Activated T-cell treated with anti-CD3 and anti-CD28 coated beads for 48 hours (primary cell): Measurements from ENCODE around the gene RAB15.

Experiments
- DNase-seq: peaks from one replicate; pipeline ENCODE4 v3.0.0-alpha.2; 2020; ENCODE audit warnings: low read depth

The RAB15 gene

GRCh38 chr14:64955297-64955696 is 16.8 kb downstream of the RAB15 start:
- DNase-seq, result no peak

DNA sequence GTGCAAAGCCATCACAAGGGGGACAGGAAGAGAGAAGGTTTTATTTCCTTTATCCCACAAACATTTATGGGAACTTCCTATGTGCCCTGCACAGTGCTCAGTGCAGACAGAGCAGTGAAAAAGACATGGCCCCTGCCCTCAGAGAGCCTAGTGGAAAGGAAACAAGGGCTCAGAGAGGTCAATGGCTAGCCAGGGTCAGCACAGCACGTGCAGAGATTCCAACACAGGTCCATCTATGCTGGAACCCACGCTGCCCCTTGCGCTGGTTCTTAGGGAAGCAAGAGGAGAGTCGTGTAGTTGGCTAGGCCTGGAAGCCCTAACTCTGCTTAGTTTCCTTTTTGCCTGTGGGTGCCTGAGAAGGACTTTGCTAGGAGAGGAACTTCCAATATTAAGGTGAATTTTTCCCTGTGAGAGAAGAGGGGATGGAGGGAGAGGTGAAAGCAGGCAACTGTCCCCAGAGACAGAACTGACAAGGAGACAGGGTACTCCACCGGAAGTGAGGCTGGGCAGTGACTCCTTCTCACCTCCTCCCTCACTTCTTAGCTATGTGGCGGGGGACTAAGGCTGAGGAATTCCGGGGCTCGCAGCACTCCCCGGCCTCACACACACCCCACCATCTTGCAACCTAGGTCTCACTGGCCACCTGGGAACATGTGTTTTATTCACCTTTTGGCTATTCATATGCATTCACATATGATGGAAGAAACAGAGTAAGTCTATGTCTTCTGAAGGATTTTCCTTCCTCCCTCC is 17.5 kb downstream of the RAB15 start:
- no peak for DNase-seq

DNA sequence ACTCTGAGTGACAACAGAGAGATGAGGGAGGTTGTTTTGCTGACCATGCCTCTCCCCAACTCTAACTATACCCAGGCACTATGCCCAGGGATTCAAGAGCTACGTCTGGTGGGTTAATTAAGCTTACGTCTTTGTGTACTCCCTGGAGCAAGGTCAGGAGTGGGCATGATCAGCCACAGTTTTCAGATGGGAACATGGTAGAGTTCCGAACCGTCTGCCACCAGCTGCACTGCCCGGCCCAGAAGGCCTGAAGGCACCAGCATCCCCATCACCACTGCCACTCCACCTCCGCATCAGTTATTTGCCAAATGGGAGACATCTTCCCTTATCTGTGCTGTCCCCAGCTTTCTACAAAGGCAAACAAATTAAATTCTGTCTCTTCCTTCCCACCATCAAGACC is 18.5 kb downstream of the RAB15 start:
- DNase-seq, result no peak

DNA sequence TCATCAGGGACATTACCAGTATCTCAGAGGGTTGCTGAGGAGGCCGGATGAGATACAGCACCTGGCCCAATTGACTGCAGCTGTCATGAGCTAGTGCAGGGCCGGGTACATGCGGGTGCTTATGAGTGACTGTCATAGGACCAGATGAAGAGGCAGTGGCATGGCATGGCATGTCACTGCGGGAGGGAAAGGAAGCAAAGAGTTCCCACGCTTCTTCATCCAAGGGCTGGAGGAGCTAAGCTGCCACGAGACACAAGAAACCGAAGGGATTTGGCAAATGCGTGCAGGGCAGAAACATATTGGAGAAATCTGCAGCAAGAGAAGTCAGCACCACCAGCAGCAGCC is 18.9 kb downstream of the RAB15 start:
- DNase-seq, result no peak

DNA sequence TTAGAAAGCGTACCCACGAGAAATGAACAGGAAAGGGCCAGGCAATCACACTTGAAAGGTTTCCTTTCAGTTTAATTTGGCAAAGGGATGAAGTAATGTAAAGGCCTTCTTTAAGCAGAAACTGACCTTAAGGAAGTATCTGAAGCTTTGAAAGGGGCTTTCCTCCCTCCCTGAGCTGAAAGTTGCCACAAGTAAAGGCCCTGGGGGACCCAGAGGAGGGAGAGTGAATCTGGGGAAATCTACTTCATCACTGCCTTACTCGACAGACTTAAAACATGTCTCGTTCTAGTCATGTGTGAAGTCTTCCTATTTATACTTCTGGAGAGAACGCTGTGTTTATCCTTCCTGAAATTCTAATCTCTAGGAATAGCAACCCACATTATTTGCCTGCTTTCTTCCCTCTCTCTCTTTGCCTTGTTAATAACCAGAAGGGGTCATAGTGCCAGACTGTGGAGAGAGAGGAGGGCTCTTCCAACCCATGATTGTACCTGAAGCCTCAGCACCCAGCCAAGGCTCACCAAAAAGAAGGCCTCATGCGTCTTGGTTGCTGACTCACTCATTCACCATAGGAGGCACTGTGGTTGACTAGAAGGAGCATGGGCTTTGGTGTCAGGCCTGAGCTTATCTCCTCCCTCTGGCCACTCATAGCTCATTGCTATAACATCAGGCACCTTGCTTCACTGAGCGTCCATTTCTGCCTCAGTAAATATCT is 19.4 kb downstream of the RAB15 start:
- no peak for DNase-seq

DNA sequence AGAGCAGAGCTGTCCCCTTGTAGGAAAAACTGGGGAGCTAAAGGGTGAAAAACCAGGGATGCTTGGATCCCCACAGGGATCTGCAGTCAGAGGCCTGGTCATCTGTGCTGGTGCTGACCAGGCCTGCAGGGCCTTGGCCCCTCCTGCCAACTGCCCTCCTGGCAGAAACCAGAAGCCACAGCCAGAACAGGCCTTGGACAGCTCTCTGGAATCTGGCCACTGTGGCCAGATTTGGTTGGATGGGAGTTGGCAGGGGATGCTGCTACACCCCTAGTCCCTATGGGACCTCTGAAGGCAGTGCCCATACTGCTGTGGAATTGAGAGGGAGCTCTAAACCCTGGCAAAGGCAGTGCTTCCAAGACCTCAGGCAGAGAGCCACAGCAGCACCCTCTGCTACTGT is 20.4 kb downstream of the RAB15 start:
- DNase-seq, result no peak

DNA sequence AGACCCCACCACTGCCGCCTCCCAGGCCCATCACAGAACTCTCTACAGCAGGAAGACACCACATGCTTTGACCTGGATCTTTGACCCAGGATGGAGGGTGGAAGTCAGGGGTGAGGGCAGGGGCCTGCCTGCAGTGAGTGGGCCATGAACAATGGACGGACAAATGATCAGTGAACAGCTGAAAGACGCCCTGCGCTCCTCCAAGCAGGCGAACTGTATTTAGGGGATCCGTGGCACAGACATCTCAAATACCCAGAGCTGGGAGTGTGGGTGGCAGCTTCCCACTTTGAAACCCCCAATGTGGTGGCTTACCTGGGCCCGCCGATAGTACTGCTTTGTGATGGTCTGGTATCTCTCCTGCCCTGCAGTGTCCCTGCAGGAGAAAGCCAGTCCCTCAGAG is 20.8 kb downstream of the RAB15 start:
- DNase-seq, result no peak

GRCh38 chr14:64950889-64951288 is 21.2 kb downstream of the RAB15 start:
- DNase-seq, result no peak

- no peak for DNase-seq
Observed at GRCh38 chr14:64948612-64949210, 23.4 kb downstream of the RAB15 start.

GRCh38 chr14:64947710-64948611 is 24.2 kb downstream of the RAB15 start:
- no peak for DNase-seq

DNA sequence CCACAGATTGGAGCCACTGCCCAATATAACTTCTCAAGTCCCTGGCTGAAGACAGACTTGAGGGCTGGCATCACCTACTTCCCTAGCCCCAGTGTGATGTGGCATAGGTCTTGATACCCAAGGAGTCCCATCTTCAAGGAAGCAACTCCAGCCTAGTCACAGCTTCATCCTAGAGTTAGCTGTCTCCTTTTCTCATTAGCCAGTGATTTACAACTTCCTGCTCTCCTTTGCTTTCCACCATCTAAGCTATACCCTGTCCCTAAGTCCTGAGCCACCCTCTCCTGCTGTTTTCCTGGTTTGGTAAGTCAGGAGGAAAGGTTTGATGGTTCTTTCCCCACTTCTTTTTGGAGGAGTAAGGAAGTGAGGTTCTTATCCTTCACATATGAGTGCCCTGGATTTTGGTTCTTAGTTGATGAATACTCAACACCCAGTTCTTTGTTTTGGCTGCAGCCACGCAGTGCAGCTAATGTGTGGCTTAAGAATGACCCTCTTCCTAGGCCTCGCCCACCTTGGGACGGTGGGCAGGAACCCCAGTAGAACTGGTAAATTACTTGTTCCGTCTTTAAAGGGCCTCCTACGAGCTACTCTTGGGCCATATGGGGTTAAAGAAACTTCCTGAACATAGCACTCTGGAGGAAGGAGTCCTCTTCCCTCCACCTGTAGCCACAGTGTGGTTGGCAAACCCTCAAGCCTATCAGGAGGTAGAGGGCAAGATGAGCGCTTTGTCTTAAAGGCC is 25.7 kb downstream of the RAB15 start:
- DNase-seq, result no peak

DNA sequence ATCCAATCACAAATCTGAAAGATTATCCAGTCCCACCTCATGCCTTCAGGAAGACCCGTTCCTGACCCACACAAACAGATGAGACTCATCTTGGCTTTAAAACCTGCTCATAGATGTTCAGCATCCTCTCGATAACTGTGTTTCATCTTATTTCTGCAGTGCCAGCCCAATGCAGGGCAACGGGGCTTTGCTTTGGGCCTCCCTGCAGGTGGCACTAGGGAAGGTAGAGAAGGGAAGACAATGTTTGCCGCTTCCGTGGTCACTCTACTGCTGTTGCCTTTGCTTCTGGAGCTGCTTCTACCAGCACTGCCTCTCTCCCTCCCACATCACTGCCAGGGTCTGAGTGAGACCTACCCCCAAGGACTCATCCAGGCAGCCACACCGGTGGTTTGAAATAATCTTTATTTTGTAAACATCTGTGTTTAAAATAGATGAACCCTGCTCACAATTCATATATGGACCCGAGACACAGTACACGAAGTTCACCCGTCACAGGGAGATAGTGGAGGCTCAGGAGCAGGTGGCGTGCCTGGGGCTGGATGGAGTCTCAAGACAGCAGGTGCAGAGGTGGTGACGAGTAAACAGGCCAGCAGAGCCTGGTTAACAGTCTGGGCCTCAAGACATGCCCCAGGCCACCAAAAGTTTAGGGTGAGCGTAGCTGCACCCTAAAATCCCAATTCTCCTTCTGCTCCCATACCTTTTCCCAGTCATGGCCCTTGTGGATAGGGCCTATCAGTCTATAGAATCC is 26.5 kb downstream of the RAB15 start:
- DNase-seq, result no peak

GRCh38 chr14:64944861-64945260 is 27.3 kb downstream of the RAB15 start:
- DNase-seq, result no peak

DNA sequence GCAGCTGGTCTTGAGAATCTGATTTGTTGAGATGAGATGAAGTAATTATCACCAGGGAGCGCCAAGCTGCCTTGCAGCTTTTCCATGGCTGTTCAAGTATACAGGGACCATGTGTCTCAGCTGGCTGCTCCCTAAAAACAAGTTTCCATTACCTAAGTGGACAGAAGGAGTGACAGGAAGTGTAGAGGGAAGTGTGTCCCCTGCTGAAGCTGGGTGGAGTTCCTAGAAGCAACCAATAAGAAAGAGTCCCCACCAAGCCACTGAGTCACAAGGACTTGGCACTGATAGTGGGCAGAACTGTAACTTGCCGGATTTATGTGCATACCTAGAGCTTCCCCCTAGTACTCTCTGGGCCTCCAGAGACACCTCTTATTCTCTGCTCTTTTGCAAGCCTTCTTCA is 28.1 kb downstream of the RAB15 start:
- DNase-seq, result no peak

GRCh38 chr14:64943556-64943955 is 28.6 kb downstream of the RAB15 start:
- no peak for DNase-seq

DNA sequence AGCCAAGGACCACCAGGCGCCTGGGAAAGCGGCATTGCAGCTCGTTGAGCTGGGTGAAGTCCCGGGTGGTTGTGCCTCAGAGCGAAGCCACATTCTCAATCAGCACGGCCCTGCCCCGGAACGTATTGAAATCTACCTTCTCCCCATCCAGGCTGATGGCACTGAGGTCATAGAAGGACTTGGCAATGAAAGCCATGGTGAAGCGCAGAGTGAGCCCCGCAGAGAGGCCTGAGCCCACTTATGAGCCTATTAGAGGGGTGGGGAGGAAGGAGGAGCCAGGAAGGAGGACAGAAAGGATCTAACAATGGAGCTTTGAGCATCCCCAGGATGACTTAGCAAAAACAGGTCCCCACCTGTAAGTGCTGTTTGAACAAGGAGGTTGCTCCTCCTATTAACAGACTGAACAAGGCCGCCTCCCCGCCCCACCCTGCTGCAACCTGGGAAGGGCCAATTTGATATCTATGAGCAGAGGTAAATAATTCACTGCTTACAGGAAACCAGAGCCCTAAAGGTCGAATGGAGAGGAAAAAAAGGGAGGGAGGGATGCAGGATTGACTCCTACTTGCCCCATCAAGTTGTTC is 29.5 kb downstream of the RAB15 start, which contains the start of gene GPX2:
GPX2 (minus strand) TSS at position 215 of the 581 bp plus-strand sequence; CDS start at position 196, 19 bp downstream.
- DNase-seq, result no peak

DNA sequence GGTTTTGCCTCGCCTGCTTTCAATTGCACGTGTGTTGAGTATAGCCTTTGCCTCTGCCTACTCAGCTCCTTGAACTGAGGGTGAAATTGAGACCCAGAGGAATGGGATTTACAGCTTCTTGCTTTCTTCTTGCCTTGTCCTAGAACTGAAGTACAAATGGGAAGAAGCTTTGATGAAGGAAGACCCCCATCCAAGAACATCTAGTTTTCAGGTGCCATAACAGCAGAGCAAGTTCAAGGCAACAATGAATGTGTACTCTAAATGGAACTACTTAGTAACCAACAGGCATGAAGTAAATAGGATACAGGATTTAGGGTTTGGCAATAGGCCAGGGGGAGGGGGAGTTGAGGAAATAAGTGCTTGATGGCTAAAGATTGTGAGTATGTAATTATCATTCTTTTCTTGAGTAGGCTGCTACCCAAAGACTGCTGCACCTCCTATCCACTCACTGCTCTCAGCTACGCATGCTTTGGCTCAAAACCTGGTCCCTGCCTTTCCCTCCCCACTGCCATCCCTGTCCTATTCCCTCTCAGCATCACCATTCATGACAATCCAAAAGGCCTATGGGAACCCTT is 31.7 kb downstream of the RAB15 start:
- no peak for DNase-seq

DNA sequence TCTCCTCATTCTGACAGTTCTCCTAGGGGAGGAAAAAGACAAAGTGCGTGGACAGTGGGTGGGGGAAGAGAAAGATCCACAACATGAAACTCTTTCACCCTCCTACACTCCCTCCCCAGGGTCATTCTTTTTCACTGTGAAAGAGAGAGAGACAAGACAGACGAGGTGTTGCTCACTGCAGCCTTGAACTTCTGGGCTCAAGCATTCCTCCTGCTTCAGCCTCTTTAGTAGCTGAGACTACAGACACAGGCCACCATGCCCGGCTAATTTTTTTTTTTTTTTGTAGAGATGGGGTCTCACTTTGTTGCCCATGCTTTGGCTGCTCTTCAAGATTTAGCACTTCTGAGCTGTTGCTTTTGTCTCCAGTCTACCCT is 32.3 kb downstream of the RAB15 start:
- no peak for DNase-seq

DNA sequence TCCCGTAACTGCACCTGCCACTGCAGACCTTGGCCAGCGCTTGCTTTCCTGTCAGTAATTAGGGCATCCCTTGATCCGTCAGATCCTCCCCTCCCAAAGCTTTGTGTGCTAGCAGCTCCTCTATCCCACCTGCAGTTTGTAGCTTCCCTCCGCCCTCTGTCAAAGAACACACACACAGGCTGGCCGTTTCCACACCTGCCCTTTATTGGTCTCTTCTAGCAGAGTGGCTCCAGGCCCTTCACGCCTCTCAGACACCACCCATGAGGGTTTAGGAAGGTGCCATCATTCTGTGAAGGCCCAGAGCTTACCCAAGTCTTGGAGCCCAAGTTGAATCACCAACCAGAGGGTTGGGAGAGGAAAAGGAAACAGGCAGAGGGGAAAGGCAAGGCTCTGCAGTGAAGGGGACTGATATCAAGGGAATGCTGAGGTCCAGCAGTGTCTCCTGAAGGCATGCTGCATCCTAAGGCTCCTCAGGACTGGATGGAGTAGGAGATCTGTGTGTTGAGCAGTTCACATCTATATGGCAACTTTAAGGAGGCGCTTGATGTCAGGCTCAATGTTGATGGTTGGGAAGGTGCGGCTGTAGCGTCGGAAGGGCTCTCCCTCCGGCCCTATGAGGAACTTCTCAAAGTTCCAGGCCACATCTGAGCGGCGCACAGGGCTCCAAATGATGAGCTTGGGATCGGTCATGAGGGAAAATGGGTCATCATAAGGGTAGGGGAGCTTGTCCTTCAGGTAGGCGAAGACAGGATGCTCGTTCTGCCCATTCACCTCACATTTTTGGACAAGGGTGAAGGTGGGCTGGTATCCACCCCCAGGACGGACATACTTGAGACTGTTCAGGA is 32.9 kb downstream of the RAB15 start:
- DNase-seq, result no peak
